Mesenteric fat pad (tissue), 1 donor: Measurements from ENCODE around the gene B4GAT1. TPM values are rescaled to one million over a fixed set of nuclear protein-coding genes. Genes with fewer than 3 reads are reported as not detected.
"Not testable (repeated sequence)": the region's sequence is repeated elsewhere in the genome, so short reads cannot be mapped to it uniquely, and the experiment has no call there.

ENCODE experiments used
- DNase-seq: peaks from one replicate; pipeline ENCODE4 v3.0.0-alpha.2; 2020; ENCODE audit warnings: low spot score
- total RNA-seq: library from RNA; stranded (reverse); fragmentation: NEBNext Ultra II Directional; extraction: Animal tissue kit (Norgen Biotek cat#: 25700); gene quantifications from one replicate; pipeline ENCODE4 v1.2.1, GENCODE V29; 2021
- donor health status: DM: yes; HTN: yes; CAD: no.

B4GAT1 gene
- total RNA-seq, 1 donor from 2014 or later = 16.1 TPM

GRCh38 chr11:66326261-66327111, 20.9 kb downstream of the B4GAT1 start:
- DNase-seq = no peak

GRCh38 chr11:66325263-66325671, 22.2 kb downstream of the B4GAT1 start:
- DNase-seq = no peak

GRCh38 chr11:66324664-66325063, 22.8 kb downstream of the B4GAT1 start:
- no peak for DNase-seq

GRCh38 chr11:66323684-66324083, 23.7 kb downstream of the B4GAT1 start:
- no peak for DNase-seq

- DNase-seq = no peak
Measured at GRCh38 chr11:66322732-66323427, 24.5 kb downstream of the B4GAT1 start.

GRCh38 chr11:66321606-66322005, 25.8 kb downstream of the B4GAT1 start:
- DNase-seq = no peak

- DNase-seq = not testable (repeated sequence)
Measured at GRCh38 chr11:66320748-66321147, 26.7 kb downstream of the B4GAT1 start.

GRCh38 chr11:66320289-66320688, 27.1 kb downstream of the B4GAT1 start:
- not testable (repeated sequence) for DNase-seq

- no peak for DNase-seq
Measured at GRCh38 chr11:66318600-66318970, 28.8 kb downstream of the B4GAT1 start.

- no peak for DNase-seq
Measured at GRCh38 chr11:66317723-66318599, 29.5 kb downstream of the B4GAT1 start.

- no peak for DNase-seq
Measured at GRCh38 chr11:66317322-66317722, 30.1 kb downstream of the B4GAT1 start.

- no peak for DNase-seq
Measured at GRCh38 chr11:66316849-66317251, 30.6 kb downstream of the B4GAT1 start, which contains the start of gene CD248. CD248 (minus strand) TSS chr11:66317044; CDS start chr11:66317027, 17 bp downstream.

- DNase-seq = no peak
Measured at GRCh38 chr11:66315921-66316811, 31.3 kb downstream of the B4GAT1 start.

GRCh38 chr11:66315498-66315885, 31.9 kb downstream of the B4GAT1 start:
- DNase-seq = no peak

- no peak for DNase-seq
Measured at GRCh38 chr11:66314561-66315497, 32.6 kb downstream of the B4GAT1 start.

- no peak for DNase-seq
Measured at GRCh38 chr11:66314186-66314501, 33.3 kb downstream of the B4GAT1 start.

GRCh38 chr11:66313321-66314185, 33.9 kb downstream of the B4GAT1 start:
- DNase-seq = no peak

- peak; percentile 98 for DNase-seq
Measured at GRCh38 chr11:66312549-66313320, 34.7 kb downstream of the B4GAT1 start.
